Ovary (tissue), 9 donors: ENCODE measurements around the gene SOCS4. TPM values are rescaled to one million over a fixed set of nuclear protein-coding genes. Genes with fewer than 3 reads are reported as not detected.
"Not testable (repeated sequence)": the region's sequence is repeated elsewhere in the genome, so short reads cannot be mapped to it uniquely, and the experiment has no call there.

Source experiments
- DNase-seq, 5 donors: peaks; one replicate each; pipeline ENCODE4 v3.0.0-alpha.2; 2019 to 2020
- H3K27ac ChIP-seq, 2 donors: fragments of 200-600 bp; one replicate each; pipeline versions ENCODE4 v1.5.1 to v1.8.0; 2019 to 2022
- H3K27me3 ChIP-seq: fragments of 200-600 bp; one replicate; pipeline ENCODE4 v1.8.0; 2022
- H3K36me3 ChIP-seq: fragments of 200-600 bp; sonication (generic); one replicate; pipeline ENCODE4 v1.5.1; 2019
- H3K4me1 ChIP-seq: one replicate; pipeline ENCODE4 v1.8.1; 2013; ENCODE audit warnings: mild to moderate bottlenecking, moderate library complexity; ENCODE audit not compliant: insufficient read depth
- H3K4me3 ChIP-seq: fragments of 200-600 bp; sonication (generic); one replicate; pipeline ENCODE4 v1.5.1; 2017
- H3K9me3 ChIP-seq, 2 donors: fragments of 200-600 bp in 1 of 2; sonication (generic) in 1 of 2; one replicate each; pipeline versions ENCODE4 v1.5.1 to v1.8.1; 2013 to 2019; ENCODE audit warnings: mild to moderate bottlenecking in 1 of 2, moderate library complexity in 1 of 2
- CTCF ChIP-seq, 3 donors: fragments of 450-650 bp in 2 of 3; fragments of 200-600 bp in 1 of 3; IDR thresholded peaks; one replicate each; pipeline versions ENCODE4 v1.5.1 to v1.8.0; 2016 to 2022; ENCODE audit warnings: antibody characterized with exemption in 3 of 3, mild to moderate bottlenecking in 1 of 3
- EP300 ChIP-seq: sonication (generic); formaldehyde crosslinking; IDR thresholded peaks from one replicate; pipeline ENCODE4 v1.6.1; 2017; ENCODE audit warnings: antibody characterized with exemption
- POLR2A ChIP-seq: fragments of 450-650 bp; IDR thresholded peaks from one replicate; pipeline ENCODE4 v1.6.1; 2017; ENCODE audit warnings: antibody characterized with exemption, mild to moderate bottlenecking, moderate library complexity
- WGBS, 3 donors: extraction: QIAGEN DNeasy Blood & Tissue Kit in 1 of 3; methylation state at CpG; one replicate each; pipeline versions ENCODE4 v1.1.5 to v1.1.7; 2013 to 2017; 5-methylcytosine and 5-hydroxymethylcytosine counted together
- intact Hi-C, 4 donors: fragments of 100-400 bp; cut with DNase I; formaldehyde crosslinking; loops; one replicate each; pipeline versions ENCODE4 v1.11.0 to v1.15.1; 2022 to 2023
- polyA plus RNA-seq, 2 donors: library from polyadenylated mRNA; stranded (reverse); fragments of 200-250 nt in 1 of 2; fragments of 350-450 nt in 1 of 2; fragmentation: Illumina TruSeq in 1 of 2; extraction: RNeasy Lipid Tissue Mini Kit (QIAGEN cat#74804) in 1 of 2; gene quantifications; one replicate each; pipeline ENCODE4 v1.2.3, GENCODE V29; 2013 to 2014
- total RNA-seq, 7 donors: library from RNA; depleted of rRNA in 2 of 7; stranded (reverse); fragments of >200 nt in 2 of 7; fragmentation: NEBNext Ultra II Directional in 3 of 7; extraction: Animal tissue kit (Norgen Biotek cat#: 25700) in 3 of 7; gene quantifications; one replicate each; pipeline versions ENCODE4 v1.1.0 to v1.2.4, GENCODE V29; 2016 to 2023
- donor health status: DM: no; HTN: no; CAD: no; lungs with moderate emphysema.
- donor health status: DM: no; HTN: no; CAD: no.
- donor health status: Bipolar disorder and iron deficiency.
- donor health status: DM: yes; HTN: yes; CAD: no.
- donor health status: DM: no; HTN: no; CAD: no.
- donor health status: DM: yes; HTN: yes; CAD: no.

SOCS4 gene
- total and polyA plus RNA-seq, 9 donors, result 3.5 to 31.1 (median 14.9) TPM

GRCh38 chr14:55073856-55074255, 46.8 kb downstream of the SOCS4 start:
- no peak for TF ChIP-seq EP300
- TF ChIP-seq POLR2A, result no peak
- TF ChIP-seq CTCF (IDR thresholded peaks at IDR 0.05), result no peak
- intact Hi-C loops, result no loop called here
- Histone ChIP-seq H3K27ac (no peak overlapping the region), H3K4me1 (peaks cover 2% of the 10 kb centered on the region), H3K4me3 (no peak overlapping the region), H3K9me3 (no peaks in the 10 kb centered on the region), H3K27me3 (no peaks in the 10 kb centered on the region), H3K36me3 (no peaks in the 10 kb centered on the region)
- 9 to 17% (median 9%) methylated on average over 2 of the region's 2 CpGs for WGBS, 3 donors
- DNase-seq, result no peak

DNA sequence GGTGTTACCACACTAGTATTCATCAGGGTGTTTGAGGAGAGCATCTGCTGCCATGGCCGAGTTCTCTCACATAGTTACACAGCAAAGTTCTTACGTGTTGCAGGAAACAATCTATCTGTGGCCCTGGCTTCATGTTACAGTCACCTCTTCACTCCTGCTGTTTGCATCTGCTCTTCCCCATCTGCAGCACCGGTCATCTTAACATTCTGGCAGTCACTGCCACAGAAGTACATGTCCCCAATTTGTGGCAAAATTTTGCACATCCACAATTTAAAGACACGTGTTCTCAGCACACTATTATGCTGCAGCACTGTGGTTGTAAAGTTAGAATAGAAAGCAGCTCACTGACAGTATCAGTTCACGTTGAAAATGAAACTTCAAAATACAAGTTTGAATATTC, 47.6 kb downstream of the SOCS4 start:
- WGBS, 3 donors, result 9 to 14% (median 10%) methylated on average over 5 of the region's 5 CpGs
- no peaks in the 10 kb centered on the region for H3K27me3 ChIP-seq
- no peak overlapping the region for H3K27ac ChIP-seq
- TF ChIP-seq CTCF (IDR thresholded peaks at IDR 0.05), result no peak
- TF ChIP-seq POLR2A, result no peak
- no peak for TF ChIP-seq EP300
- intact Hi-C loops, result no loop called here
- H3K9me3 ChIP-seq, result no peaks in the 10 kb centered on the region
- no peak overlapping the region for H3K4me3 ChIP-seq
- no peak for DNase-seq
- H3K36me3 ChIP-seq, result no peaks in the 10 kb centered on the region
- peaks cover 2% of the 10 kb centered on the region for H3K4me1 ChIP-seq

GRCh38 chr14:55075628-55076175, 48.7 kb downstream of the SOCS4 start:
- no peak overlapping the region for H3K4me3 ChIP-seq
- whole genome bisulfite sequencing, 3 donors, result 80 to 84% (median 82%) methylated on average over 3 of the region's 3 CpGs
- no peaks in the 10 kb centered on the region for H3K27me3 ChIP-seq
- intact Hi-C loops, result no loop called here
- H3K27ac ChIP-seq, result no peak overlapping the region
- no peak for TF ChIP-seq POLR2A
- no peak for TF ChIP-seq EP300
- TF ChIP-seq CTCF (IDR thresholded peaks at IDR 0.05), result no peak
- no peaks in the 10 kb centered on the region for H3K9me3 ChIP-seq
- DNase-seq, result no peak
- H3K4me1 ChIP-seq, result peaks cover 2% of the 10 kb centered on the region
- no peaks in the 10 kb centered on the region for H3K36me3 ChIP-seq

DNA sequence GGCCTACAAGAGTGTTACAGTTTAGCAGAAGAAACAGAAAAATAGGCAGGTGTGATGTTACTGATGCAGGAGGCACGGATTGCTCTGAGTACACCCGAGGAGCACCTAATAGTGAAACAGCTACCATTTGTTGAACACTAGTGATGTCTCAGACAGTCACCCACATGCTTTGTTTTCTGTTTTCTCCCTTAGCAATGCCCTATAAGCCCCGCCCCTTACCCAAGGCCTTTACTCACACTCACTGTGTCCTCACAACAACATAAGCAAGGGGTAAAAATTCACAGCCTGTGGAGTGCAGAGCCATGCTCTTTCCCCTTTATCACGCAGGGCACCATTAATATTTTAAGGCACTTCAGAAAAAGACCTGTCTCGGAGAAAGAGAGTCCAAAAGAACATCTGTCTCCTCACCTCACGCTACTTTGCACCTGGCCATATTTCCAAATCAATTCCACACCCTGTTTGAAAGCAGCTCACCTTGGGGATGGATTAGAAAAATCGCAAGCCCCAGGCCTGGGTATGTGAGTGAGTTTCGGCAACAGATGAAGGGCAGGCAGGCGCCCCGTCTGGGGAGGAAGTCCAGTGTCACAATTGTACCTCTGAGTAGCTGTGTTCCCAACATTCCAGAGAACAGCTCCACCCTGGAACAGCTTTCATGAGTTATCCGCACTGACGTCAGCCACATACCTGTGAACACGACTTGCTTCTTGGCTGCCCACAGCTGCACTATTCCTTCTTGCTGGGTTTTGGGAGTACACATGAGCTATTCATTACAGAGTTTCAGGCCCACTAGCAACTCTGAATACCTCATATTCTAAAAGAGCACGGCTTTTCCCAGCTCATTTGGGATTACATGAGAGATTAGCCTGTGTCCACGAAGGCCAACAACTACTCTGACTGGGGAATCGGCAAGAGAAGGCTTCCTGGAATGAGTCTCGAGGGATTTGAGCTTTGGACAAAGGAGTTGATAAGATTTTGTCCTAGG, 50.4 kb downstream of the SOCS4 start:
- Histone ChIP-seq H3K4me3 (no peak overlapping the region), H3K27me3 (no peaks in the 10 kb centered on the region), H3K9me3 (no peaks in the 10 kb centered on the region), H3K4me1 (no peaks in the 10 kb centered on the region), H3K27ac (no peak overlapping the region), H3K36me3 (no peaks in the 10 kb centered on the region)
- TF ChIP-seq POLR2A (no peak), EP300 (no peak), CTCF (IDR thresholded peaks at IDR 0.05) (no peak)
- no peak for DNase-seq
- WGBS, 3 donors, result 84 to 89% (median 87%) methylated on average over 17 of the region's 17 CpGs
- intact Hi-C loops, result no loop called here

- WGBS, 3 donors, result 78 to 91% (median 91%) methylated on average over 6 of the region's 6 CpGs
- DNase-seq, intact Hi-C loops, H3K4me1 ChIP-seq, H3K4me3 ChIP-seq, H3K36me3 ChIP-seq, H3K9me3 ChIP-seq, H3K27ac ChIP-seq, H3K27me3 ChIP-seq: not testable (repeated sequence)
Measured at GRCh38 chr14:55079961-55080360, 52.9 kb downstream of the SOCS4 start.
